Activated CD4-positive, alpha-beta T cell treated with anti-CD3 and anti-CD28 coated beads, Interleukin-2, amount 50 U/mL, for 16 hours (primary cell): ENCODE results near the gene STPG2.
"Not testable (repeated sequence)": the region's sequence is repeated elsewhere in the genome, so short reads cannot be mapped to it uniquely, and the experiment has no call there.

ENCODE experiments used
- DNase-seq: peaks from one replicate; pipeline ENCODE4 v3.0.0-alpha.2; 2020

The STPG2 gene

GRCh38 chr4:97605932-97606331 lies 537.3 kb downstream of the STPG2 start:
- no peak for DNase-seq

GRCh38 chr4:97593248-97593647 lies 550.0 kb downstream of the STPG2 start:
- no peak for DNase-seq

DNA sequence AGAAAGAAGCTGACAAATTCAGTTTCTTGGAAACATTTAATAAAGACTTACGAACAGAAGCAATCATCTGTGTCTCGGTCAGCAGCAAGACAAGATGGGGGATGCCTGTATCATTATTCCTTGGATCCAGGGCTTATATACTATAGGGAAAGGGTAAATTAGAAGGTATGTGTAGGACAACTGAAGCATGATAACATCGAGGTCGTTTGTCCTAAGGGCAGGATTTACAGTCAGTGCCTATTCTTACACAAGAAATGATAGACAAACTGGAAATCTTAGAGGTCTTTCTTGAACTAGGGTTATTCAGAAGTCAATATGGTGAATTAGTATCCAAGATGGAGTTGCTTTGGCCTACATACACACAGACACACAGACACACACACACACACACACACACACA lies 553.0 kb downstream of the STPG2 start:
- DNase-seq: no peak

DNA sequence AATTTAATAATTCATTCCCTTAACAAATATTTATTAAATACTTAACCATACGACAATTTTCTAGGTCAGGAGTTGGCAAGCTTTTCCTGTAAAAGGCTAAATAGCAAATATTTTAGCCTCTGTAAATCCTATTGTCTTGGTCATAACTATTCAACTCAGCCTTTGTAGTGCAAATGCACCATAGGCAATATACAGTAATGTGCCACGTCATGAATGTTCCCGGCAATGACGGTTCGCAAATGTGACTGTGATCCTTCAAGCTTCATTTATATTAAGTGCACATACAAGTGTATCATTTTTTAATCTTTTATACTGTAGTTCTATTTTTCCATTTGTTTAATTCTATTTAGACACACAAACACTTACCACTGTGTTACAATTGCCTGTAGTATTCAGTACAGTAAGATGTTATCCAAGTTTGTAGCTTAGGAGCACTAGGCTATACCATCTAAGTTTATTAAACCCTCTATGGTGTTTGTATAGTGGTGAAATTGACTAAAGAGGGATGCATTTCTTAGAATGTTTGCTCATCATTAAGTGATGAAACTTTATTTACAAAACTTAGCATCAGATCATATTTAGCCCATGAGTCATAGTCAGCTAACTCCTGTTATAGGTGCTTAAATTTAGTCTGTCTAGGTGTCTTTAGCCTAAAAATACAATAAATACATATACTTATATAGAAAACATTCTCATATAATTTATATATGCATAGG lies 553.6 kb downstream of the STPG2 start:
- no peak for DNase-seq

DNA sequence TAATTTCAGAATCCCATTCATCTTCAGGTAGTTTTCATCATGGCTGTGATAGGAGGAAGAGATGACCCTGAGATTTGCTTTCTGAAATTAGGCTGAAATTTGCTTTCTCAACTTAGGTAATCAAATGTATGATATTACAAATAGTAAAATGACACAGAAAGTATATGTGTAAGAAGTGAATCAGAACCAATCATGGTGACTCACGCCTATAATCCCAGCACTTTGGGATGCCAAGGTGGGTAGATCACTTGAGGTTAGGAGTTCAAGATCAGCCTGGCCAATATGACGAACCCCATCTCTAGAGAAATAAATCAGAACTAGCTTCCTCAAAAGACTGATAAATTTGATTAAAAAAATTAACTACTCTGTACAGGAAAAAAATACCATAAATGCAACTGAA lies 555.4 kb downstream of the STPG2 start:
- no peak for DNase-seq

DNA sequence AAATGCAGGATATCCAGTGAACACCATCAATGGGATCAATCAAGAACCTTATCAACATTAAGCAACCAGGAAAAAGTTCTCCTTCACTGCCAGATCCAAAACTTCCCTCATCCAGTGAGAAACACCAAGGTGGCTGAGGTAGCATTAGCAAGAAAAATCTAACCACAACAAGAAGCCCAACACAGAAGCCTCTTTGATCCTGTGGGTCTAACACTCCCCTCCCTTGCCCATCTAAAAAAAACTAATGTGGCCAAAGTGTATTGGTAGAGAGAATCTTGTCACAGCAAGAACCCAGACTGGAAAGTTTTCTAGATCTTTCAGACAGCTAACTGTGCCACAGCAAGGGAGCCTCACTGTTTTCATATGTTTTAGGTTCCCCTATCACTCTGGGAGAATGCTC lies 558.0 kb downstream of the STPG2 start:
- DNase-seq: no peak

DNA sequence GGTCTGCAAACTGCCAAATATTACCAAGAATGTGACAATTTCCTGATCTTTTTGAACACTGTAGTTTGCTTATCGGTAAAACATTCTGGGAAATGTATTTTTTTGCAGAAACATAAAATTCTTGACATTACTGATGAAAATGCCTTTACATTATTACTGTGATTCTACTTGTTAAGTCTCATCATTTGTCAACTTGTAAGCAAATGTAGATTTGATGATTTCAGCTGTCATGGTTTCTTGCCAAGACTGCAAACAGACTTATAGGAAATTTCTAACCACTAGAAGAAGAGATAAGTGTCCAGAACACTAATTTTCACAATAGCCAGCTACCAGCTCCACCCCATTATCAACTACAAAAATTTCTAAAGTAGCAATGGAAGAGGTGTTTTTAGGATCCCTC lies 560.4 kb downstream of the STPG2 start:
- DNase-seq: no peak

DNA sequence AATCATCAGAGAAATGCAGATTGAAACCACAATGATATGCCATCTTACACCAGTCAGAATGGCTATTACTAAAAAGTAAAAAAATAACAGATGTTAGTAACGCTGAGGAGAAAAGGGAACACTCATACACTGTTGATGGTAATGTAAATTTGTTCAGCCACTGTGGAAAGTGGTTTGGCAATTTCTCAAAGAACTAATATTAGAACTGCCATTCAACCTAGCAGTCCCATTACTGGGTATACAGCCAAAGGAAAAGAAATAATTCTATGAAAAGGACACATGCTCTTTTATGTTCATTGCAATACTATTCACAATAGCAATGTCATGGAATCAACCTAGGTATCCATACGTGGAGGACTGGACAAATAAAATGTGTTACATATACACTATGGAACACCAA lies 566.3 kb downstream of the STPG2 start:
- DNase-seq: no peak

GRCh38 chr4:97560009-97560408 lies 583.3 kb downstream of the STPG2 start:
- no peak for DNase-seq

DNA sequence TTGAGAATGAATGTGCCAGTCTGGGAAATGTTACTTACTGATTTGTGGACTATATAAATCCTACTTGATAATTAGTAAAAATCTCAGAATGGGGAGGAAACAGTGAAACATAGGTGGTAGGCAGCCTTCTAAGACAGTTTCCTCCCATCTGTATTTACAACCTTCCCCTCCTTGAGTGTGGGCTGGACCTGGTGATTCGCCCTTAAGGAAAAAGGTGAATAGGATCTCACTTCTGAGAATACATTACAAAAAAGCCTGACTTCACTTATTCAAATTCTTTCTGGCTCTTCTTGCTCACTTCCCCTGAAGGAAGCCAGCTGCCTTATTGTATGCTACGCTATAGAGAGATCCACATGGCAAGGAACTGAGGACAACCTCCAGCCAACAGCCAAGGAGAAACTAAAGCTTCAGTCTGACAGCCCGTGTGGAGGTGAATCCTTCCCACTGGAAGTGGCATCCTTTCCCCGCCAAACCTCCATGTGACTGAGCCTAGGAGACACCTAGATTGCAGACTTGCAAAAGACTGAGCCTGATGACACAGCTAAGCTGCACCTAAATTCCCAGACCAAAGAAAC lies 585.0 kb downstream of the STPG2 start:
- DNase-seq: no peak

DNA sequence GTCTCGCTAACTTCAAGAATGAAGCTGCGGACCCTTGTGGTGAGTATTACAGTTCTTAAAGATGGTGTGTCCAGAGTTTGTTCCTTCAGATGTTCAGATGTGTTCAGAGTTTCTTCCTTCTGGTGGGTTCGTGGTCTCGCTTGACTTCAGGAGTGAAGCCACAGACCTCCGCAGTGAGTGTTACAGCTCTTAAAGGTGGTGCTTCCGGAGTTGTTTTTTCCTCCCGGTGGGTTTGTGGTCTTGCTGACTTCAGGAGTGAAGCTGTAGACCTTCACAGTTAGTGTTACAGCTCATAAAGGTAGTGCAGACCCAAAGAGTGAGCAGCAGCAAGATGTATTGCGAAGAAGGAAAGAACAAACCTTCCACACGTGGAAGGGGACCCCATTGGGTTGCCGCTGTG lies 592.6 kb downstream of the STPG2 start:
- not testable (repeated sequence) for DNase-seq

- no peak for DNase-seq
Observed at GRCh38 chr4:97548943-97549583, 594.2 kb downstream of the STPG2 start.

GRCh38 chr4:97548186-97548585 lies 595.1 kb downstream of the STPG2 start:
- no peak for DNase-seq

DNA sequence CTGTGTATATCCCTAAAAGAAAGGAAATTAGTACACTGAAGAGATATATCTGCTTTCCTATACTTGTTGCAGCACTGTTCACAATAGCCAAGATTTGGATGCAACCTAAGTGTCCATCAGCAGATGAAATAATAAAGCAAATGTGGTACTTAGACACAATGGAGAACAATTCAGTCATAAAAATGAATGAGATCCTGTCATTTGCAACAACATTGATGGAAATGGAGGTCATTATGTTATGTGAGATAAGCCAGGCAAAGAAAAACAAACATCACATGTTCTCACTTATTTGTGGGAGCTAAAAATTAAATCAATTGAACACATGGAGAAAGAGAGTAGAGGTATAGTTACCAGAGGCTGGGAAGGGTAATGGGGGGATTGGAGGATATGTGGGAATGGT lies 611.9 kb downstream of the STPG2 start:
- DNase-seq: no peak

DNA sequence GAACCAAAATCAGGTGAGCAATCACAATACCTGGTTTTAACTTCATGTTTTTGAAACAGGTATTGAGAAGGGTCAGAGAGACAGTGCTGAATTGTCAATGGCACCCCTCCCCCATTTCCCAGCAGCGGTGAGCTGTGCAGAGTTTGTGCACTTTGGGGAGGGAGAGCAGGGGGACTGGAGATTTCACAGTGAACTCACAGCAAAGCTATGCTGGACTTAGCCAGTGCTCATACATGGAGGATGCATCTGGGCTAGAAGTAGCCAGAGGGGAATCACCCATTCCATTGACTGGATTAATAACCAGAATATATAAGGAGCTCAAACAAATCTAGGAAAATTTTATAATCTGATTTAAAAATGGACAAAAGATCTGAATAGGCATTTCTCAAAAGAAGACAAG lies 612.6 kb downstream of the STPG2 start:
- DNase-seq: no peak

DNA sequence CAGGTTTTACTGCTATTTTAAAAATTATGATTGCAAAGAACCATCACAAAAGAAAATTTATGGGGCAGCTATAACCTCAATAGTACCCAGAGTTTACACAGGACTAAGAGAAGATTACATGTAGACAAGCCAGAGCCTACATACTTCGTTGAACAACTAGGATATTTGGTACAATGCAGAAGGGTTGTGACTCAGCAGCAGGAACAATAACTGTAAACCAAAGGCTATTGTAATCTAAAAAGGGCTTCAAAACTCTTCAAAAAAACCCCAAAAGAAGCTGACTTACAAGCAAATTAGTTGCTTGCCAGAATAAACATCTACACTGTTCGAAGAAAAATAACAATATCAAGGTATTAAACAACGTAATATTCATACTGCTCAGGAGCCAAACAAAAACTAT lies 618.0 kb downstream of the STPG2 start:
- no peak for DNase-seq

DNA sequence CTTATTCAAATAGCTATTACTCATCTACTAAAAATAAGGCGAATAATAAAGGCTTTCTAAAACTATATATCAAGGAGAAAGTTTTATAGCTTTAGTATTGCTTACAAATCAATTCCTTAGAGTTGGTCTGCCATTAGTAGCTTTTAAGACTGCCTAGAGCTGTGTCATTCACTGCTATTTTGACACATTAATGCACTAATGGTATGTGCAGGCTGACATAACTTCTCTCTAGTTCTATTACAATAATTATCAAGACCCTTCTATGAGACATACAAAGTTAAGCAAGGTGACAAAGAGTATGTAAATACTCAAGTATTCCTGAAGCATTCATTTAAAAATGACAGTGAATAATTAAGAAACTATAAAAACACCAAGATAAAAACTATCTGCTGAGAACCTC lies 625.3 kb downstream of the STPG2 start:
- DNase-seq: no peak

GRCh38 chr4:97513917-97514316 lies 629.4 kb downstream of the STPG2 start:
- DNase-seq: no peak
